Mucosa of descending colon (tissue), 3 donors: ENCODE measurements around the gene SLAMF8. TPM values are rescaled to one million over a fixed set of nuclear protein-coding genes. Genes with fewer than 3 reads are reported as not detected.
A peak's percentile ranks its signal among the peaks of the same experiment; 100 is the strongest.

Experiments
- ATAC-seq: fragments of 200-7000 bp; cut with Tn5 transposase; one replicate; pipeline ENCODE4 v1.9.1; 2020; ENCODE audit warnings: mild to moderate bottlenecking, moderate library complexity
- DNase-seq, 3 donors: peaks; one replicate each; pipeline ENCODE4 v3.0.0-alpha.2; 2020
- H3K36me3 ChIP-seq: fragments of 200-600 bp; one replicate; pipeline ENCODE4 v1.8.0; 2021; ENCODE audit warnings: low read depth, mild to moderate bottlenecking
- H3K4me1 ChIP-seq: fragments of 200-600 bp; one replicate; pipeline ENCODE4 v1.8.0; 2021; ENCODE audit warnings: low read depth, mild to moderate bottlenecking
- H3K4me3 ChIP-seq: fragments of 200-600 bp; one replicate; pipeline ENCODE4 v1.8.0; 2021; ENCODE audit warnings: mild to moderate bottlenecking
- H3K9me3 ChIP-seq: fragments of 200-600 bp; one replicate; pipeline ENCODE4 v1.8.0; 2021; ENCODE audit warnings: mild to moderate bottlenecking
- intact Hi-C, 2 donors: fragments of 100-400 bp; cut with DNase I in 1 of 2; cut with micrococcal nuclease in 1 of 2; formaldehyde crosslinking; loops; one replicate each; pipeline versions ENCODE4 v1.11.0 to v1.11.1; 2022; cut with DNase I, micrococcal nuclease
- total RNA-seq, 3 donors: library from RNA; stranded (reverse); fragmentation: NEBNext Ultra II Directional in 2 of 3; extraction: Animal tissue kit (Norgen Biotek cat#: 25700) in 2 of 3; gene quantifications; one replicate each; pipeline versions ENCODE4 v1.2.1 to v1.2.4, GENCODE V29; 2021 to 2023
- TF ChIP-seq, protein P1 (sequence below): fragments of 200-600 bp; IDR thresholded peaks from one replicate; pipeline ENCODE4 v1.8.0; 2022; ENCODE audit warnings: antibody characterized with exemption, mild to moderate bottlenecking
- donor health status: DM: no; HTN: no; CAD: no; lungs with moderate emphysema.
- donor health status: DM: no; HTN: no; CAD: no.
- donor health status: DM: no; HTN: yes; CAD: no.

Gene SLAMF8
- total RNA-seq, 3 donors from 2014 or later: 1.7 to 8.7 (median 5.9) TPM

GRCh38 chr1:159838715-159839114 is 12.0 kb downstream of the SLAMF8 start:
- Histone ChIP-seq H3K4me3 (no peak overlapping the region), H3K4me1 (no peaks in the 10 kb centered on the region), H3K9me3 (no peaks in the 10 kb centered on the region), H3K36me3 (no peaks in the 10 kb centered on the region)
- DNase-seq: no peak
- TF ChIP-seq, protein P1, sequence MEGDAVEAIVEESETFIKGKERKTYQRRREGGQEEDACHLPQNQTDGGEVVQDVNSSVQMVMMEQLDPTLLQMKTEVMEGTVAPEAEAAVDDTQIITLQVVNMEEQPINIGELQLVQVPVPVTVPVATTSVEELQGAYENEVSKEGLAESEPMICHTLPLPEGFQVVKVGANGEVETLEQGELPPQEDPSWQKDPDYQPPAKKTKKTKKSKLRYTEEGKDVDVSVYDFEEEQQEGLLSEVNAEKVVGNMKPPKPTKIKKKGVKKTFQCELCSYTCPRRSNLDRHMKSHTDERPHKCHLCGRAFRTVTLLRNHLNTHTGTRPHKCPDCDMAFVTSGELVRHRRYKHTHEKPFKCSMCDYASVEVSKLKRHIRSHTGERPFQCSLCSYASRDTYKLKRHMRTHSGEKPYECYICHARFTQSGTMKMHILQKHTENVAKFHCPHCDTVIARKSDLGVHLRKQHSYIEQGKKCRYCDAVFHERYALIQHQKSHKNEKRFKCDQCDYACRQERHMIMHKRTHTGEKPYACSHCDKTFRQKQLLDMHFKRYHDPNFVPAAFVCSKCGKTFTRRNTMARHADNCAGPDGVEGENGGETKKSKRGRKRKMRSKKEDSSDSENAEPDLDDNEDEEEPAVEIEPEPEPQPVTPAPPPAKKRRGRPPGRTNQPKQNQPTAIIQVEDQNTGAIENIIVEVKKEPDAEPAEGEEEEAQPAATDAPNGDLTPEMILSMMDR: no peak
- intact Hi-C loops: no loop called here
- ATAC-seq: no peak

- no peak for DNase-seq
- Histone ChIP-seq H3K4me1 (no peaks in the 10 kb centered on the region), H3K4me3 (no peak overlapping the region), H3K36me3 (no peaks in the 10 kb centered on the region), H3K9me3 (no peaks in the 10 kb centered on the region)
- intact Hi-C loops: no loop called here
- TF ChIP-seq, protein P1: no peak
- no peak for ATAC-seq
These were observed 12.6 kb downstream of the SLAMF8 start for GRCh38 chr1:159839116-159839849.

- Histone ChIP-seq H3K4me1 (no peaks in the 10 kb centered on the region), H3K9me3 (no peaks in the 10 kb centered on the region), H3K36me3 (no peaks in the 10 kb centered on the region), H3K4me3 (no peak overlapping the region)
- DNase-seq: no peak
- intact Hi-C loops: no loop called here
- ATAC-seq: no peak
- TF ChIP-seq, protein P1: no peak
These were observed 15.1 kb downstream of the SLAMF8 start for GRCh38 chr1:159841749-159842148.

DNA sequence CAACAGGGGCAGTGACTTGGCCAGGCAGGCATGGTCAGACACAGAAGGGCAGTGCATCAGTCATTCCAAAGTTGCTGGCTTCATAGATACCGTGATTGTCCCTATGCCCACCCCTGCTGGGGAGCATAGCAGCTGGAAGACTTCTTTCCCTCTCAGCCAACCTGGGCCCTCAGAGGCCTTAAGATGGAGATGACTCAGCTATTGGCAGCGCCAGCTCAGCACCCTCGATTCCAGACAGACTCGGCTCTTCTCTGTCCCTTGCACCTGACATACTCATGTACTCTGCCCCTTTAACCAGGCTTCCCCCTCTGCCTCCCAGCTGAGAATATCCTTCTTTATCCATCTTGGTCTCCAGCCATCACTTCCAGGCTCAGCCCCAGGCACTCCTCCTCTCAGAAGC is 16.8 kb downstream of the SLAMF8 start:
- H3K4me1 ChIP-seq: no peaks in the 10 kb centered on the region
- intact Hi-C loops: no loop called here
- no peak for DNase-seq

GRCh38 chr1:159845751-159846629 is 19.3 kb downstream of the SLAMF8 start:
- TF ChIP-seq, protein P1: no peak
- ATAC-seq (peak; percentile 82), DNase-seq (peak in 2 of 3 donors; percentile 43 to 55)
- intact Hi-C loops: no loop called here
- Histone ChIP-seq H3K9me3 (no peaks in the 10 kb centered on the region), H3K36me3 (no peaks in the 10 kb centered on the region), H3K4me1 (peaks cover 4% of the 10 kb centered on the region), H3K4me3 (no peak overlapping the region)

More for the DNA sequence above, 16.8 kb downstream of the SLAMF8 start:
- no peaks in the 10 kb centered on the region for H3K9me3 ChIP-seq
- TF ChIP-seq, protein P1: no peak
- H3K4me3 ChIP-seq: no peak overlapping the region
- ATAC-seq: no peak
- H3K36me3 ChIP-seq: no peaks in the 10 kb centered on the region
